B cell (primary cell): Measurements from ENCODE around the gene RPAP3.

Source experiments
- CTCF ChIP-seq: fragments of 200-600 bp; IDR thresholded peaks from one replicate; pipeline ENCODE4 v1.8.0; 2022; ENCODE audit warnings: antibody characterized with exemption, mild to moderate bottlenecking
- EZH2 ChIP-seq: IDR thresholded peaks from 2 replicates; pipeline ENCODE4 v1.6.1; 2012; ENCODE audit warnings: borderline replicate concordance, low read depth, mild to moderate bottlenecking, moderate library complexity, low read length; ENCODE audit not compliant: insufficient read depth, poor library complexity, severe bottlenecking

GRCh38 chr12:47649381-47649780 is 56.4 kb downstream of the RPAP3 start:
- TF ChIP-seq CTCF = no peak
- TF ChIP-seq EZH2 = no peak
